ENCODE results near the gene LOXHD1.

Gene LOXHD1

DNA sequence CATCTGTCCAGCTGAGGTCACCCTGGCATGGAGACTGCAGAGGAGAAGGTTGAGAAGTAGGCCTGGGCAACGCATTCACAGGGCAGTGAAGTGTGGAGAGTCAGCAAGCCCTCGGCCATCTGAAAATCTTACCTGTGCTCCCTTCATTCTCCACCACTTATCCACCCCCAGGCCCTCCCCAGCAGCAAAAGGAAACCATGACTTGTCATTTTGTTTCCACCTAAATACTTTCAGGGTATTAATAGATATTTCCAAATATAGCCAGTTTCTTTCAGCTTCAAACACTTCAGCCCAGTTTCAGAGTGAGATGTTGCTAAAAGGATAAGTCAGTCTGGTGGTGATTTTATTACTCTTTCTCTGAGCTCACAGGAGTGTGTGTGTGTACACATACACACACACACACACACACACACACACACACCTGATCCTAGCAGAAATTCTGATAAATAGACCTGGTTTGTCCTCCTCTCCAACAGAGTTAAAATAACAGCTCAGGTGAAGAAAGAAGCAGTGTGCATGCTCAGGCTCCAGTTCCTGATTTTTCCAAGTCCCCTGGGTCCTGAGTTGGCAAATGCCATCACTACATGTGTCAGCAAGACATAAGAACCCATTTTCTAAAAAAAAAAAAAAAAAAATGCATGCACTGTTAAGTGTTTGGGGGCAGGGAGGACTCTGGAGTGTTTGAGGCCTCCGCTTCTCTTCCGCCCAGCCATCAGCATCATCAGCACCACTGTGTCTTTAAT, 82.8 kb downstream of the LOXHD1 start:
- no peak for DNase-seq

DNA sequence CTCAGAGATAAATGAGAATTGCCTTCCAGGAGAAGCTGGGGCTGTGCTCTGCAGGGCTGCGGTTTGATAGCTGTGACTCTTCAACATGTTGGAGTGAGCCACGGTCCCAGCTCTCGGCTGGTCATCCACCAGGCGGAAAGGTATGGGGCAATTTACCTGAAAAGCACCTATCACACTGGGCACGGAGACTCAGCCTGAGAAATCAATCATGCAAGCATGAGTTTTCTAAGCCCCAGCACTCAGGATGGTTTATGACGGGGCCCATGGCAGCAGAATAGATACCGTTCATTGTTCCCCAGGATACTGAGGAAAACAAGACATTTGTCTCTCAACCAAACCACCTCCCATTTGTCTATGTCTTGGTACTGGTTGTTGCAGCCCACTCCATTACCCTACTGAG, 83.9 kb downstream of the LOXHD1 start:
- no peak for DNase-seq

DNA sequence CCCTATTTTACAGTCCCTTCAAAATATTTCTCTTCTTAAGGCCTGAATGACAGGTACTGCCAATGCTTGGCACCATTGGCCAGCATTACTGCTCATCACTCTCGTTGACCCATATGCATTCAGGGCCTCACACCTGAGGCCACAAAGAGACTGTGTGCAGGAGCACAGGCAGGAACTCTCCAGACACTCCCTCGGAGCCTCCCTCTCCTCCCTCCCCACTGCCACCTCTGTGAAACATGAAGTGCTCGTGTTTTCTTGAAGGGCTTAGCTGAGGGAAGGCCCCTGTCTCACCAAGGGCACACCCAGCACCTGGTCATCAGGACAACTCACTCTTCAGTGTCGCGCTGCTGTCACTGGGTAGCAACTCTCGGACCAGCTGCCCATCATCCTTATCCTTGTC, 85.3 kb downstream of the LOXHD1 start:
- no peak for DNase-seq

DNA sequence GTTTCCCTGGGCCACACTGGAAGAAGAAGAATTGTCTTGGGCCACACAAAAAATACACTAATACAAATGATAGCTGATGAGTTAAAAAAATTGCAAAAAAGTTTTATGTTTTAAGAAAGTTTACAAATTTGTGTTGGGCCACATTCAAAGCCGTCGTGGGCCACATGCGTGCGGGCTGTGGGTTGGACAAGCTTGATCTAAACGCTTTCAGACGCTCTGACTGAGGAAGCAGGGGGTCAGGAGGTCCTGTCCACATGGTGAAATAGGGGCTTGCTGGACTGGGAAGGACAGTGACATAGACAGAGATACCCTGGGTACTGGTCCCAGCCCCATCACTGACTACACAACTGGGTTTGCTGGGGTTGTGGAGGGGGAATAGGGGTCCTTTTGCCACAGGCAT, 86.4 kb downstream of the LOXHD1 start:
- DNase-seq: no peak

DNA sequence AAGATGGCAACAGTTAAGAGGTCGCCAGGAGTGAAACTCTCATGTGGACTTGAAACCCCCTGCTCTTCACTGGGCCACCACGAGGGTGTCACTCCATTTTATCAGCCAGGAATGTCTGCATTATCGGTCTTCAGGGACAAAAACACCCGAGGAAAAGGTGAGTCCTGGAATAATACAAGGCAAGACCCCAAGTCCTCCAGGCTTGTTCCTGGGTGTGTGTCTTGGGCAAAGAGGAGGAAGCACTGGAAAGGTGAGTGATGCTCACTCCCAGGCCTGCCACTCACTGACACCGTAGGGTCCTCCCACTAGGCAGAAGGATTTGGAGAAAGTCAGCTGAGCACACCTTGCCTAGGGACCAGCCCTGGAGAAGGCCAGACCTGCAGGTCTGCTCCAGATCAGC, 86.9 kb downstream of the LOXHD1 start:
- no peak for DNase-seq

DNA sequence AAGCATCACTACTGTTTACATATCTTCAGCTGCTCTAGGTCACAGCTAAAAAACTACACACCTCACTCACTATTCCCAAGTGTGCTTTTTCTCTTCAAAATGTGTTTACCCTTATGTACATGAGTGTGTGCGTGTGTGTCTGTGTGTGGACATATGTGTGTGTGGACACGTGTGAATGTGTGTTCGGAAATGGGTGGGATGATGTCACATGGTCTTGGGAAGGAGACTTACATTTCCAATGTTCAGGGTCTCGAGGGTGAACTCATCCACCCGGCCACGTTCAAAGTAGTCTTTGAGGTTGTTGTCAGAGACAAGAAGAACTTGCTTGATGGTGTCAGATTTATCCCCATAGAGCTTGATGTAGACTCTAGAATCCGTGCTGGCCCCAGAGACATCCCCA, 87.8 kb downstream of the LOXHD1 start:
- DNase-seq: no peak

DNA sequence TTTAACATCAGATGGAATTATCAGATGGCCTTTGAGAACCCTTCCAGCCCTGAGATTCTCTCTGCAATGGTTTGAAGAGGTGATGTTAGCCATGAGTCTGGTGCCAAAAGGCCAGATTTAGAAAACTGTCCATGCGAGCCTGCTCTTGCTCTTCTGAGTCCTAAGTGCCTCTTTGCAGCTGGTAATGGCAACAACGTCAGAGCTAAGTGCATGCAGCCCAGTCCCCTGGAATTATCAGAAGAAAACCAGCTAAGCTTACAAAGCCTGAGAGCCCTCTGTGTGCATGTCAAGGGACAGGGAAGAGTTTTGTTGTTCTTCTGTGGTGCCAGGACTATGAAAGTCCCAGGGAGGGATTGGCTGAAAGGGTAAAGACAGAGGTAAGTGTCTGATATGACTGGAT, 89.8 kb downstream of the LOXHD1 start:
- no peak for DNase-seq

DNA sequence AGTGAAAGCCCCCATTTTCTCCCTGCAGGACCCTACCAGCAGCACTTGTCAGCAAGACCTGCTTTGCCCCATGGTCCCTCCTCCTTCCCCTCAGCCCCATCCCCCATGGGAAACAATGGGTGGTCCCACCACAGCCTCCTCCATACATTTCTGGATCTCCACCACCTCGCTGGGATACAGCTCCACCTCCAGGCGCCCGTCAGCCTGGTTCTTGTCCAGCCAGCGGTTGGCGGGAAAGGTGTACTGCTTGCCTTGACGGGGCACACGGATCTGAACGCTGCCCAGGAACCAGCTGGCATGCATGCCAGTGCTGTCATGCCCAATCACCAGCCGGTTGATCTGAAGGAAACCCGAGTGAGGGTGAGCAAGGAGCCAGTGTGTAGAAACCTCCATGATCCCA, 90.9 kb downstream of the LOXHD1 start:
- no peak for DNase-seq

DNA sequence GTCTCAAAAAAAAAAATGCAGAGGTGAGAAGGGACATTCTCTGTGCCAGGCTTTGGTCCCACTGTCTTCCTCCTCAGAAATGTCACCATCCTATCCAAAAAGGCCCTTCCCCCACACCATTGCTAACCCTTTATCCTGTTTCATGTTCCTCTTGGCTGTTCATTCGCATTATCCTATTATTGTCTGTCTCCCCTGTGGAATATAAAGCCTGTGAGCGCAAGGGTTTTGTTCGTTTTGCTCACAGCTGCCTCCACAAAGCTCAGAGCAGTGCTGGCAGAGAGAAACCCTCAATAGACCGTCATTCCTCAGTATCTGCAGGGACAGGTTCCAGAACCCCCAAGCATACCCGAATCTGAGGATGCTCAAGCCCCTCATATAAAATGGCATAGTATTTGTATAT, 91.8 kb downstream of the LOXHD1 start:
- DNase-seq: no peak

DNA sequence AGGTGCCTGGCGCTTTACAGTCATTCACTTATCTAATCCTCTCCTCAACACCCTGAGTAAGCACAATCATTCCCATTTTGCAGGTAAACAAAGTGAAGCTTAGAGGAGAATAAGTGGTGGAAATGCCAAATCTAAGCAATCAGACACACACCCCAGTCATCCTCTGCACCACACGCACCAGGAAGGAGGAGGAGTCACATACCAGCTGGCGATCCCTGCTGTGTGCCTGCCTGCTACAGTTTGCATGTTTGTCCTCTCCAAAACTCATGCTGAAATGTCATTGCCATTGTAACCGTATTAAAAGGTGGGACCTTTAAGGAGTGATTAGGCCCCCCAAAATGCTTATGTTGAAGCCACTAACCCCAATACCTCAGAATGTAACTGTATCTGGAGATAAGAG, 93.7 kb downstream of the LOXHD1 start:
- no peak for DNase-seq

DNA sequence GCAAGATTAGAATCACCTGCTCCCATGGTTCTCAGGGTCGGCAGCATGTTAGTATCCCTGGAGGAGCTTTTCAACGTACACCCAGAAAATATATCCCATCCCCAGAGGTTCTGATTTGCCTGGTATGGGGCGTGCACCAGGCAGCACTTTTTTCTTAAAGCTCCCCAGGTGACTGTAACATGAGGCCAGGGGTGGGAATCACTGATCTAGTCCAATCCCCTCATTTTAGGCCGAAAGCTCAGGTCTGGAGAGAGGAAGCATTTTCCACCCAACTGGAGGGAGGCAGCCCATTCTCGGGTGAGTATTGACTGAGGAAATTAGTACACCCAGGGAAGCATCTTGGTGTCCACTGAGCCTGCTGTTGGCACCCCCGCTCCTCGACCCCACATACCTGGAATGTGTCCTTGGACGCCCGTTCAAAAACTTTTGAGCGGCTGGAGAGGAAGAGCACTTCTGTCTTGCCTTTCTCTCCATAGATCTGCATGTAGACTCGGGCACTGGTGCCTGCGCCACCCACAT, 94.3 kb downstream of the LOXHD1 start:
- no peak for DNase-seq

DNA sequence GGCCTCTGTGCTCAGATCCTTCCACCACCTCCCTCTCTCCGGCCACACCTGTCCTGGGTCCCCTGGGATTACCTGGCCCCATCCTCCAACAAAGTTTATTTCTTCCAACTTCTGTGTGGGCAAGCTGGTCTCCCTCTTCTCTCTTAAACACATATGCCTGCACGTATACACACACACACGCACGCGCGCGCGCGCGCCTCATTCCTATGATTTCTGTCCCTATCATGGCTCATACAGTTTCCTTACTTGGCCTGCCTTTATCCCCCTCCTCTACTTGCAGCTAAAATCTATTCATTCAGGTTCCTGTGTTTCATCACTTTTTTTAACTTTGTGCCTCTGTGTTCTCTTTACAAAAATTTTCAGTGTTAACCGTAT, 96.4 kb downstream of the LOXHD1 start:
- no peak for DNase-seq

DNA sequence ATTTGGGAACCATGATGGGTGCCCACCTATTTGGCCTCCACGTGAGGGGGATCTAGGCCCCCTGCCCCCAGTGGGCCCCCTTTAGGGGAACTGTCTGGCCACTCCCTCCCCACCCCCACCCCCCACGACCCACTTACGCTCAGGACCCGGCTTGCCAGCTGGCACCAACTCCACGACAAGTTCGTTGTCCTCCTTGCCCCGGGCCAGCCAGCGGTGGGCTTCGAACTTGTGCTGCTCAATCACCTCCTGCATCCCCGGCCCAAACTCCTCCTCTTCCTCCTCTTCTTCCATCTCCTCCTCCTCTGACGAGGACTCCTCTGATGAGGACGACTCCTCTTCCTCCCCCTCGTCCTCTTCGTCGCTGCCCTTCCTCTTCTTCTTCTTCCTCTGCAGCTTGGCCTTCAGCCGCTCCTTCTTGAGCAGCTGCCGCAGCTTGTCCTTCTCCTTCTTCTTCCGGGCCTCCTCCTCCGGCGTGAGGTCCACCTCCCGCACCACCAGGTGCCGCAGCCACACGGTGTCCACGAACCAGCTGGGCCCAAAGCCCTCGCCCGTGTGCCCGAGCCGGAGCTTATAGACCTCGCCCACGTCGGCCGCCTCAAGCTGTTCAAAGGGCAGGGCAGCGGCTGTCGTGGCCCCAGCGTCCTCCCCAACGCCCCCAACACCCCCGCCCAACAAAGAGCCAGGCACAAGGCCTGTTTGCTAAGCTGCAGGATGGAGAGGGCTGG, 96.9 kb downstream of the LOXHD1 start:
- no peak for DNase-seq

DNA sequence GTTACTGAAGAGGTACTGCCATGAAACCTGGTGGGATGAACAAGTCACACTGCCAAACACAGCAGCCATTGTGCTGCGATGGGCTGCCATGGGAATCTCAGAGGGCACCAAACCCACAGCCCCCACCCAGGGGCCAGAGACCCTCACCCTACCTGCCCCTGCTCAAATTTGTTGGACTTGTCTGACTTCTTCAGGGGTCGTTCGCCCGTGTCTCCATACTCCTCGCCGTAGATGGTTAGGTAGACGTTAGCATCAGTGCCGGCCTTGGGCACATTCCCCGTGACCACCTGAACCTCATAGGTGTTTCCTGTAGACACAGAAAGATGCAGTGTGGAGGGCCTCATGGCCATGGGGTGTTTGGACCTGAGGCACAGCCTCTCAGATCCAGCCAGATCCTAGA, 97.7 kb downstream of the LOXHD1 start:
- no peak for DNase-seq

DNA sequence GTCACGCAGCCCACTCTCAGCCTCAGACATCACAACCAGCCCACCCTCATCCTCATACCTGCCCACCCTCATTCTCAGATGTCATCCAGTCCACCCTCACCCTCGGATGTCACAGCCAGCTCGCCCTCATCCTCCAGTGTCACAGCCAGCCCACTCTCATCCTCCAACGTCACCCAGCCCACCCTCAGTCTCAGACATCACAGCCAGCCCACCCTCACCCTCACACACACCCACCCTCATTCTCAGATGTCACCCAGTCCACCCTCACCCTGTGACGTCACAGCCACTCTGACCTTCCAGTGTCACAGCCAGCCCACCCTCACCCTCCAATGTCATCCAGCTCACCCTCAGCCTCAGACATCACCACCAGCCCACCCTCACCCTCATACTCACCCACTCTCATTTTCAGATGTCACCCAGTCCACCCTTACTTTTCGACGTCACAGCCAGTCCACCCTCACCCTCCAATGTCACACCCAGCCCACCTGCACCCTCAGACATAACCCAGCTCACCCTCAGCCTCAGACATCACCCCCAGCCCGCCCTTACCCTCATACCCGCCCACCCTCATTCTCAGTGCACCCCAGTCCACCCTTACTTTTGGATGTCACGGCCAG, 100.3 kb downstream of the LOXHD1 start:
- no peak for DNase-seq

DNA sequence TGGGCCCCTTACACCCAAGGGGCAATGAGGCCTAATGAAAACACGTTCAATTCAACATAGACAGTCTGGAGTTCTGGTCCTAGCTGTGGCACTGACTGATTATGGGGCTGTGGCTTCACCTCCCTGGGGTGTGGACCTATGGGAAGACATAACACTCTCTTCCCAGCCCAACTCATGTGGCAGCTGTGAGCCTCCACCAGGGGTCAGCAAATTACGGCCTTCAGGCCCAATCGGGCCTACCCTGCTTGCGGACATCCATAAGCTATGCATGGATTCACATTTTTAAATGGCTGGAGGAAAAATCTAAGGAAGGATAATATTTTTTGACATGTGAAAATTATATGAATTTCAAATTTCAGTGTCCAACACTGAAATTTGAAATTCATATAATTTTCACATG, 101.3 kb downstream of the LOXHD1 start:
- DNase-seq: no peak

DNA sequence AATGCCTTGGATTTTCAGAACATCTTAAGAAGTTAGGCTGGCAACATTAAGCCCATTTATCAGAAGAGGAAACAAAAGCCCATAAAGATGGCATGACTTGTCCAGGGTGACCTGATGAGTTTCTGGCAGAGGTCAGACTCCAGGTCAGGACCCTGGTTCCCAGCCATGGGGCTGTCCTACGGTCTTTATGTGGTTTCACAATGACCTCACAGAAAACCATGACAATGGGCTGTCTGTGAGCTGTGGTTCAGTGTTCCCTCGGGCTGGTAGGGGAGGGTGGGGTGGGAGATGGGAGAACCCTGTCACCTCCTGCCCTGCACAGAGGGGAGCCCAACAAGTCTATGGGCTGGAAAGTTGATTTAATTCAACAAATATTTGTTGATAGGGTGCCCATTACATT, 101.8 kb downstream of the LOXHD1 start:
- no peak for DNase-seq

DNA sequence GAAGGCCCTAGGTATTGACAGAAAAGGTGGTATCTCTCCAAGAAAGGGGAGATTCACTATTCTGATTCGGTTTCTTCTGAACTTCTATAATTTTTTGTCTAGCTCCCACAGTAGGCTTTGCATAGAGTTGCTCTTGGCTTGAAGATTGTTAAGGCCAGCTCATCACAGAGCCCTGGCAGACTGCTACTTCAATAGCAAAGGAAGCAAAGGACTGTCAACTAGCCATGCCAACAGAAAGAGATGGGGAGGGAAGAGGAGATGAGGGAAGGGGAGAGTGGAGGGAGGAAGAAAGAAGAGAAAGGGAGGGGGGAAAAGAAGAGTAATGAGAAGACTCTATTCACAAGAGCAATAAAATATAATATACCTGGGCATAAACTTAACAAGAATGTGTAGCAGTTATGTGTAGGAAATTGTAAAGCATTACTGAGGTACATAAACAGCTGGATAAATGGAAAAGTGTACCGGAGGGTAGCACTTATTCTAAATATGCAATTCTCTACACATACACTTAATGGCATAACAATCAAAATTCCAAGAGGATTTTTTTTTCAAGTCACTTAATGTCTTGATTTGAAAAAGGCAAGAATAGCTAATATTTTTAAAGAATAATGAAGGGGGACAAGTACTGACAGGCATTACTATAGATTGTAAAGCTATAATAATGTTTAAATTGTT, 102.5 kb downstream of the LOXHD1 start:
- DNase-seq: no peak

DNA sequence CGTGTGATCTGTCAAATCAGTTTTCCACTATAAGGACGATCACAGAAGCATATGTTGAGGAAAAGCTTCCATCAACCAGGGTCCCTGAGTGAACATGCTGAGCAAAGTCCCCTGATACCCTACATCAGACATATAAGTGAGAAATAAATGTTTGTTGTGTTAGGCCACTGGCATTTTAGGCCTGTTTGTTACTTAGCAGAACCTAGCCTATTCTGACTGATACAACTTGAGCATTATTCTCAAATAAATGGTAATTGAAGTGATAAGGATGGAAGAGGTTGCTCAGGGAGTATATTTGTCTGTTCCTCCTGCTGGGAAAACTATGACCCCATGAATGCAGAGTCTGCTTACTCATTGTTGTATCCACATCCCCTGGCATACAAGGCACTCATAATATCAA, 106.4 kb downstream of the LOXHD1 start:
- no peak for DNase-seq

DNA sequence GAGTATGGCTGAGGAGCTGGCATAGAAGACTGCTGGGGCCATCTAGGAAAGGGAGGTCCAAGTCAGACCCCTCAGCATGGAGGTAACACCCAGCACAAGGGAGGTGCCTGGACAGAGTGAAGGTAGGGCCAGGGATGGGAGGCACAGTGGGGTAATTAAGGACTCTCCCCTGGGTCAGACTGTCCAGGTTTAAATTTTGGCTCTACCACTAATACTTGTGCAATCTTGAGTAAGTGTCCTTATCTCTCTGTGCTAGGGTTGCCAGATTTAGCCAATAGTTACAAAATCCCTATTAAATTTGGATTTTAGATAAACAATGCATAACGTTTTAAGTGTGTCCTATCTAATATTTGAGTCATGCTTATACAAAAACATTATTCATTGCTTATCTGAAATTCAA, 109.5 kb downstream of the LOXHD1 start:
- no peak for DNase-seq

DNA sequence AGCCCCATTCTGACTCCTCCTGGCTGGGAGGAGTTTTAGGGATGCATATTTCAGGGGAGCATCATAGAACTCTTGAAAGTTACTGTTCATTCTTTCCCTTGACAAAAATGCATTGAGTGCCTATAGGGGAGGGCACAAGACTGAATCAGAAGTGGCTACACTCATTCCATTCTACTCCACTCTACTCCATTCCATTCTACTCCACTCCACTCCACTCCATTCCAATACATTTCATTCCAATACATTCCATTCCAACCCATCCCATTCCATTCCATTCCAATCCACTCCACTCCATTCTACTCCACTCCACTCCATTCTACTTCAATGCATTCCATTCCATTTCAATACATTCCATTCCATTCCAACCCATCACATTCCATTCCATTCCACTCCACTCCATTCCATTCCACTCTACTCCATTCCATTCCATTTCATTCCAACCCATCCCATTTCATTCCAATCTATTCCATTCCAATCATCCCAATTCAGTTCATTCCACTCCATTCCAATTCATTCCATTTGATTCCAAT, 110.8 kb downstream of the LOXHD1 start:
- DNase-seq: no peak

DNA sequence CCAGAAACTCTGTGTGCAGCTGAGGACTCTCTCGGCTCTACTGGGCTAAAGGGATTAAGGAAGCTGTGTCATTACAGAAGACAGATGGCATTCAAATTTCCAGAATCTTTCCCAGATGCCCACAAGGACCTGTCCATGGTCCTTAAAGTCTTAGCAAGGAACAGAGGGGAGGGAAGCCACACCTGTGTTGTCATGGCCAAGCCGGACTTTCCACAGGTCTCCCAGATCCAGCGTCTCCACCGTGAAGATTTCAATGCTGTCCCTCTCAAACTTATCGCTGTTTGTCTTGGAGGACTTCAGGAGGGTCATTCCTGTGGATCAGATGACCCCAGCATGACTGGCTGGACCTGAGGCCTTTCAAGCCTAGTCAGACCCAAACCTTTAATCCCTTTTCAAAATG, 114.5 kb downstream of the LOXHD1 start:
- DNase-seq: no peak

DNA sequence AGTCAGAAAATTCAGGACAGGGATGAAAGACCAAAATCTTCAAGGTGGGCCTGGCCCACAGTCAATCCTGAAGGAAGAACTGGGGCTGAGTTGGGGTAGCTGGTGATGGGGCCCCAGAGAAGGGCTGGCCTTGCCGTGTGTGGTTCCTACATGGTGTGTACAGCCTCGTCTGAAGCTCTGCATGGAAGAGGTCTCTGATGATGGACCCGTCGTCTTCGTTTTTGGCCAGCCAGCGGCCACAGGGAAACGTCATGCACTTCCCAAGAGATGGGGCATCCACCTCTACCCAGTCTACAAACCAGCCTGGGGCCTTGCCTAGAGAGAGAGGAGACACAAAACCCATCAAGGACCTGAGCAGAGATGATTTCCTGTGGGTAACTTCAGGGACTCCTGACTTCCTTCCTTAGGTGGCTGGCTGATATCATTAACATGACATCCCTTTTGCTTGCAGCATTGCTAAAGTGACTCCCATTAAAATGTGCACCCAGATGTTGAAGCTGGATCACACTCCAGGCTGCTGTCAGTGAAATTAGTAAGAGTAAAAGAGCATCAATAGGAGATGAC, 115.3 kb downstream of the LOXHD1 start:
- no peak for DNase-seq
